K562 (cell line): ENCODE results near the gene OR5A1. TPM values are rescaled to one million over a fixed set of nuclear protein-coding genes. Genes with fewer than 3 reads are reported as not detected.

Source experiments
- ATAC-seq: fragments of 200-7000 bp; cut with Tn5 transposase; 3 replicates; pipeline ENCODE4 v1.9.1; 2020; ENCODE audit warnings: moderate library complexity
- Bru-seq: library from RNA; stranded (reverse); fragments of 400-500 nt; gene quantifications from one replicate; lab custom pipeline; 2021; lab: Mats Ljungman, UMichigan
- BruChase-seq, 2 experiments: library from RNA; stranded (reverse); fragments of 400-500 nt; gene quantifications; one replicate each; lab custom pipeline; 2021; lab: Mats Ljungman, UMichigan
- BruUV-seq: library from RNA; stranded (reverse); fragments of 400-500 nt; replicated peaks from 2 replicates; lab custom pipeline; 2021; lab: Mats Ljungman, UMichigan
- CTCF ChIA-PET: fragments of 300-600 bp; formaldehyde crosslinking; extraction: SDS; loops from one replicate; lab custom pipeline; 2021; ENCODE audit warnings: low intra/inter-chr PET ratio; lab: Yijun Ruan, JAX
- POLR2A ChIA-PET: fragments of 300-600, 350-650 bp; sonication (Branson Sonifier 250); formaldehyde crosslinking; extraction: SDS; loops from one replicate; lab custom pipeline; 2021; ENCODE audit warnings: antibody characterized with exemption, inconsistent platforms; lab: Yijun Ruan, JAX
- DNase-seq, 4 experiments: peaks; one replicate each; pipeline versions ENCODE4 v3.0.0 to v3.0.0-alpha.2; 2011 to 2018; ENCODE audit warnings: low spot score in 3 of 4, mixed read lengths in 3 of 4; ENCODE audit errors: extremely low read depth in 1 of 4
- FAIRE-seq: peaks from 2 replicates; lab custom pipeline; 2011; peaks lifted over from hg19 to GRCh38; lab: Jason Lieb, UNC
- H2AFZ ChIP-seq: 2 replicates; pipeline ENCODE4 v1.6.0; 2011; ENCODE audit warnings: low read depth, low read length, control low read depth, inconsistent platforms
- H3K27ac ChIP-seq: fragments of 200-600 bp; 3 replicates; pipeline ENCODE4 v1.8.0; 2011; ENCODE audit warnings: low read depth, mild to moderate bottlenecking, control low read depth, inconsistent platforms, low read length, moderate library complexity, mixed read lengths; ENCODE audit errors: extremely low read depth
- H3K27me3 ChIP-seq, 2 experiments: fragments of 300-600 bp in 1 of 2; 2 replicates in 1 of 2; 3 replicates in 1 of 2; pipeline versions ENCODE4 v1.6.0 to v1.8.0; 2011; ENCODE audit warnings: inconsistent platforms in 2 of 2, low read length in 2 of 2, mild to moderate bottlenecking in 1 of 2, mixed read lengths in 1 of 2, moderate library complexity in 1 of 2; ENCODE audit not compliant: control insufficient read depth in 2 of 2, insufficient read depth in 2 of 2
- H3K36me3 ChIP-seq: fragments of 300-600 bp; 3 replicates; pipeline ENCODE4 v1.8.0; 2011; ENCODE audit warnings: mild to moderate bottlenecking, low read length, inconsistent platforms; ENCODE audit not compliant: control insufficient read depth, insufficient read depth
- H3K4me1 ChIP-seq, 2 experiments: fragments of 200-600 bp in 1 of 2; replicated peaks in 1 of 2; 2 replicates in 1 of 2; 3 replicates in 1 of 2; pipeline versions ENCODE4 v1.5.1 to v1.8.0; 2011; ENCODE audit warnings: inconsistent platforms in 2 of 2, low read length in 2 of 2, mild to moderate bottlenecking in 1 of 2, mixed read lengths in 1 of 2, moderate library complexity in 1 of 2; ENCODE audit not compliant: control insufficient read depth in 2 of 2, insufficient read depth in 2 of 2
- H3K4me2 ChIP-seq: 2 replicates; pipeline ENCODE4 v1.6.1; 2011; ENCODE audit warnings: low read length, control low read depth, inconsistent platforms, mixed read lengths; ENCODE audit not compliant: insufficient read depth
- H3K4me3 ChIP-seq: fragments of 200-600 bp; sonication (generic), shearing (Covaris generic); 2 replicates; pipeline ENCODE4 v1.5.1; 2016; ENCODE audit warnings: control low read depth, inconsistent platforms
- H3K79me2 ChIP-seq: fragments of 200-600 bp; 3 replicates; pipeline ENCODE4 v1.8.0; 2011; ENCODE audit warnings: low read length, inconsistent platforms; ENCODE audit not compliant: control insufficient read depth, insufficient read depth
- H3K9ac ChIP-seq, 2 experiments: 2 replicates each; pipeline versions ENCODE4 v1.6.0 to v1.6.1; 2011; ENCODE audit warnings: low read depth in 2 of 2, low read length in 2 of 2, control low read depth in 1 of 2, inconsistent platforms in 1 of 2, mild to moderate bottlenecking in 1 of 2, mixed read lengths in 1 of 2; ENCODE audit not compliant: insufficient read depth in 1 of 2
- H3K9me1 ChIP-seq: one replicate; pipeline ENCODE4 v1.6.0; 2011; ENCODE audit warnings: inconsistent platforms, mild to moderate bottlenecking, low read length, moderate library complexity; ENCODE audit not compliant: control insufficient read depth, insufficient read depth
- H3K9me3 ChIP-seq: replicated peaks from 2 replicates; pipeline ENCODE4 v1.5.1; 2011; ENCODE audit warnings: low read depth, low read length, inconsistent platforms; ENCODE audit not compliant: control insufficient read depth, insufficient read depth
- H4K20me1 ChIP-seq: replicated peaks from 2 replicates; pipeline ENCODE4 v1.6.1; 2011; ENCODE audit warnings: low read length, inconsistent platforms, mixed read lengths; ENCODE audit not compliant: control insufficient read depth, insufficient read depth
- ATF3 ChIP-seq, 2 experiments: fragments of 450-650 bp in 1 of 2; sonication (generic) in 1 of 2; formaldehyde crosslinking in 1 of 2; IDR thresholded peaks in 1 of 2; conservative IDR thresholded peaks in 1 of 2; 2 replicates each; pipeline versions ENCODE4 v1.6.1 to v1.8.1; 2016 to 2023; ENCODE audit warnings: mild to moderate bottlenecking in 2 of 2, moderate library complexity in 2 of 2, inconsistent platforms in 1 of 2, missing genetic modification reagents in 1 of 2
- HMBOX1 ChIP-seq: sonication (generic); IDR thresholded peaks from 2 replicates; pipeline ENCODE4 v1.6.1; 2016
- NCOA1 ChIP-seq: fragments of 450-650 bp; IDR thresholded peaks from 2 replicates; pipeline ENCODE4 v1.6.1; 2016; ENCODE audit warnings: low read depth
- ZBTB49 ChIP-seq: sonication (generic); formaldehyde crosslinking; IDR thresholded peaks from 2 replicates; pipeline ENCODE4 v1.8.0; 2022; ENCODE audit warnings: missing genetic modification reagents, mild to moderate bottlenecking, borderline replicate concordance
- ZFP91 ChIP-seq: sonication (generic); formaldehyde crosslinking; IDR thresholded peaks from 2 replicates; pipeline ENCODE4 v1.8.0; 2022; ENCODE audit warnings: mild to moderate bottlenecking, missing genetic modification reagents
- ZNF174 ChIP-seq: fragments of 250-450 bp; sonication (Bioruptor Pico); IDR thresholded peaks from 2 replicates; pipeline ENCODE4 v1.4.0; 2020; ENCODE audit warnings: mild to moderate bottlenecking
- ZNF75A ChIP-seq: fragments of 450-650 bp; formaldehyde crosslinking; IDR thresholded peaks from 2 replicates; pipeline ENCODE4 v1.4.0; 2020; ENCODE audit warnings: mild to moderate bottlenecking
- WGBS: fragments of 100-300 bp; shearing (Covaris generic); methylation state at CpG from one replicate; pipeline ENCODE4 v1.1.6; 2016; ENCODE audit warnings: low coverage, mixed read lengths; ENCODE audit not compliant: insufficient coverage; ENCODE audit errors: missing lambda C conversion rate; 5-methylcytosine and 5-hydroxymethylcytosine counted together
- in situ Hi-C: fragments of 300-500 bp; cut with MboI; formaldehyde crosslinking; loops from 4 replicates; pipeline ENCODE4 v1.15.0; 2018; ENCODE audit warnings: inconsistent platforms, mixed read lengths
- intact Hi-C: fragments of 100-400 bp; cut with micrococcal nuclease; formaldehyde crosslinking; loops from 2 replicates; pipeline ENCODE4 v1.14.2; 2022
- long read RNA-seq, 3 experiments: library from polyadenylated mRNA in 2 of 3; library from RNA in 1 of 3; unstranded in 2 of 3; stranded (forward) in 1 of 3; transcript quantifications; one replicate each; pipeline ENCODE4 v2.0.0, GENCODE V29; 2019 to 2022
- polyA minus RNA-seq, 3 experiments: library from RNA; depleted of rRNA, polyadenylated mRNA; stranded (reverse); fragments of >200 nt; gene quantifications; 2 replicates each; pipeline ENCODE4 v1.2.3, GENCODE V29; 2011
- polyA plus RNA-seq, 8 experiments: library from polyadenylated mRNA; depleted of rRNA in 4 of 8; stranded (reverse) in 5 of 8; unstranded in 3 of 8; fragments of >200 nt; fragmentation: Nextera tagmentation in 2 of 8; fragmentation: Illumina TruSeq in 1 of 8; extraction: Ambion mirVana in 2 of 8; extraction: Trizol in 1 of 8; gene quantifications; 2 replicates each; pipeline versions ENCODE4 v1.2.1 to v1.2.3, GENCODE V29; 2011 to 2014; ENCODE audit warnings: inconsistent platforms in 1 of 8, missing spikeins in 1 of 8
- total RNA-seq, 7 experiments: library from RNA; depleted of rRNA in 6 of 7; stranded (reverse); fragments of >200 nt in 6 of 7; fragmentation: Illumina TruSeq in 2 of 7; extraction: Trizol in 2 of 7; gene quantifications; 2 replicates each; pipeline versions ENCODE4 v1.2.1 to v1.2.3, GENCODE V29; 2011 to 2021; ENCODE audit warnings: low replicate concordance in 1 of 7

The OR5A1 gene
- total RNA-seq (2011; cell fraction: chromatin; rRNA removed; ENCODE audit: low replicate concordance), result not detected in 2 replicates
- total RNA-seq (2011; cell fraction: nucleolus; rRNA removed), result not detected in 2 replicates
- total RNA-seq (2011; cell fraction: nucleoplasm; rRNA removed), result not detected in 2 replicates
- total RNA-seq (2014; rRNA removed), result not detected in 2 replicates
- not detected in 2 replicates for total RNA-seq (2014; rRNA removed; fragmentation: Illumina TruSeq; extraction: Trizol)
- not detected in 2 replicates for total RNA-seq (2015; rRNA removed; fragmentation: Illumina TruSeq; extraction: Trizol)
- not detected in 2 replicates for total RNA-seq (2021)
- not detected in 2 replicates for polyA plus RNA-seq (2011; rRNA removed)
- not detected in 2 replicates for polyA plus RNA-seq (2011; cell fraction: cytosol; rRNA removed)
- polyA plus RNA-seq (2011; cell fraction: nucleus; rRNA removed), result not detected in 2 replicates
- polyA plus RNA-seq (2012), result not detected in 2 replicates
- not detected in 2 replicates for polyA plus RNA-seq (2014; fragmentation: Illumina TruSeq; extraction: Trizol)
- polyA plus RNA-seq (2014; fragmentation: Nextera tagmentation; extraction: Ambion mirVana), result not detected
- not detected in 2 replicates for polyA plus RNA-seq (2014; rRNA removed)
- not detected in 2 replicates for polyA minus RNA-seq (2011; rRNA and poly(A)+ RNA removed)
- not detected in 2 replicates for polyA minus RNA-seq (2011; cell fraction: cytosol; rRNA and poly(A)+ RNA removed)
- polyA minus RNA-seq (2011; cell fraction: nucleus; rRNA and poly(A)+ RNA removed), result not detected in 2 replicates
- not detected for Bru-seq, nascent RNA
- not detected for BruChase-seq, experiment 1, labeled RNA remaining after a 2-hour chase
- BruChase-seq, experiment 2, labeled RNA remaining after a 6-hour chase, result not detected
- long read RNA-seq, experiment 1, result 0 reads
- long read RNA-seq, experiment 2, result 0 reads
- long read RNA-seq, experiment 3, result 0 reads

- WGBS, result 5% methylated on average over 2 of the region's 3 CpGs
- H4K20me1 ChIP-seq, result no peaks in the 10 kb centered on the region
- no peak for ATAC-seq
- no peaks in the 10 kb centered on the region for H3K9me1 ChIP-seq
- H3K27me3 ChIP-seq, result no peaks in the 10 kb centered on the region
- no peak for DNase-seq
- no peak within 1 kb of the TSS for H3K4me2 ChIP-seq
- H3K36me3 ChIP-seq, result no peaks in the 10 kb centered on the region
- H3K4me1 ChIP-seq, result no peaks in the 10 kb centered on the region
- no peaks in the 10 kb centered on the region for H3K79me2 ChIP-seq
- no peak within 1 kb of the TSS for H2AFZ ChIP-seq
- FAIRE-seq, result no peak
- H3K9ac ChIP-seq, result no peak within 1 kb of the TSS
- POLR2A ChIA-PET, result interaction anchor here (1.8 kb wide), 1 partner anchor 12 kb away, joined by 6 read pairs; no protein-coding TSS in a partner anchor
- H3K27ac ChIP-seq, result no peak within 1 kb of the TSS
- CTCF ChIA-PET, result no interaction called here
- in situ Hi-C loops, result no loop called here
- BruUV-seq, result no TSS peak
- intact Hi-C loops, result no loop called here
- TF ChIP-seq ZFP91 (no peak), ZNF174 (CRISPR knock-in tag) (no peak), NCOA1 (no peak), ATF3 (IDR thresholded peaks at IDR 0.05) (no peak), ATF3 (CRISPR knock-in tag; conservative IDR thresholded peaks at IDR 0.05) (no peak), ZBTB49 (CRISPR knock-in tag) (no peak), ZNF75A (no peak), HMBOX1 (no peak)
- no peak within 1 kb of the TSS for H3K4me3 ChIP-seq
- H3K9me3 ChIP-seq, result no peaks in the 10 kb centered on the region
These were observed at the start of gene OR5A1 for GRCh38 chr11:59436169-59436568. OR5A1 (plus strand) TSS chr11:59436469; CDS start chr11:59443169, 6,700 bp downstream.
